Hepatocyte (in vitro differentiated cells): ENCODE results near the gene NXPH1.

Experiments
- EZH2 ChIP-seq: fragments of 200-600 bp; sonication (generic); IDR thresholded peaks from 2 replicates; pipeline ENCODE4 v1.6.1; 2016; ENCODE audit warnings: antibody characterized with exemption, mild to moderate bottlenecking, borderline replicate concordance
- TF ChIP-seq, protein P1 (sequence below): fragments of 200-600 bp; sonication (generic); IDR thresholded peaks from 2 replicates; pipeline ENCODE4 v1.5.1; 2016; ENCODE audit warnings: antibody characterized with exemption, mild to moderate bottlenecking; ENCODE audit not compliant: poor library complexity

- TF ChIP-seq, protein P1, sequence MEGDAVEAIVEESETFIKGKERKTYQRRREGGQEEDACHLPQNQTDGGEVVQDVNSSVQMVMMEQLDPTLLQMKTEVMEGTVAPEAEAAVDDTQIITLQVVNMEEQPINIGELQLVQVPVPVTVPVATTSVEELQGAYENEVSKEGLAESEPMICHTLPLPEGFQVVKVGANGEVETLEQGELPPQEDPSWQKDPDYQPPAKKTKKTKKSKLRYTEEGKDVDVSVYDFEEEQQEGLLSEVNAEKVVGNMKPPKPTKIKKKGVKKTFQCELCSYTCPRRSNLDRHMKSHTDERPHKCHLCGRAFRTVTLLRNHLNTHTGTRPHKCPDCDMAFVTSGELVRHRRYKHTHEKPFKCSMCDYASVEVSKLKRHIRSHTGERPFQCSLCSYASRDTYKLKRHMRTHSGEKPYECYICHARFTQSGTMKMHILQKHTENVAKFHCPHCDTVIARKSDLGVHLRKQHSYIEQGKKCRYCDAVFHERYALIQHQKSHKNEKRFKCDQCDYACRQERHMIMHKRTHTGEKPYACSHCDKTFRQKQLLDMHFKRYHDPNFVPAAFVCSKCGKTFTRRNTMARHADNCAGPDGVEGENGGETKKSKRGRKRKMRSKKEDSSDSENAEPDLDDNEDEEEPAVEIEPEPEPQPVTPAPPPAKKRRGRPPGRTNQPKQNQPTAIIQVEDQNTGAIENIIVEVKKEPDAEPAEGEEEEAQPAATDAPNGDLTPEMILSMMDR = no peak
- TF ChIP-seq EZH2 = no peak
Observed at GRCh38 chr7:8422177-8422576, 11.2 kb upstream of the NXPH1 start.
